Activated CD4-positive, alpha-beta T cell treated with anti-CD3 and anti-CD28 coated beads, Interleukin-10, Interleukin-2, amounts not matched to agents 100 ng/mL and 50 ng/mL, durations not matched to agents 16 hours and 8 hours (primary cell): ENCODE measurements around the gene ADGRD1.

Experiments
- DNase-seq: peaks from one replicate; pipeline ENCODE4 v3.0.0-alpha.2; 2020

The ADGRD1 gene

DNA sequence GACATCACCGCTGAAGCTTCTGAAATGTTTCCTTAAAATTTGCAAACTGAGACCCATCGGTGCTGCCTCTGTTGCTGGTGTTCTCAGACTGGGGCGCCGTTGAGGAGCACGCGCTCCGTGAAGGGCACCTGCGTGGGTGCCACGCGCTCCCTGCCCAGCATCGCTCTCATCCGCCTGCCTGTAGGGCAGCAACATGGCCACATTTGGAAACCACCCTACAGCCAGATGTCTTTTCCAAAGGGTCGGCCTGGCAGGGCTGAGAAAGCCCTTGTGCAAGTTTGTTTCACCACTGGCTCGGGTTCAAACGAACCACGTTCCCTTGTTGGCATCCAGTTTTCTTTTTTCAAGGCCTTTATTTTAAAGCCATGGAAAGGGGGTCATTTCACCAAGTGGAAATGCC, 13.9 kb downstream of the ADGRD1 start:
- DNase-seq: no peak

DNA sequence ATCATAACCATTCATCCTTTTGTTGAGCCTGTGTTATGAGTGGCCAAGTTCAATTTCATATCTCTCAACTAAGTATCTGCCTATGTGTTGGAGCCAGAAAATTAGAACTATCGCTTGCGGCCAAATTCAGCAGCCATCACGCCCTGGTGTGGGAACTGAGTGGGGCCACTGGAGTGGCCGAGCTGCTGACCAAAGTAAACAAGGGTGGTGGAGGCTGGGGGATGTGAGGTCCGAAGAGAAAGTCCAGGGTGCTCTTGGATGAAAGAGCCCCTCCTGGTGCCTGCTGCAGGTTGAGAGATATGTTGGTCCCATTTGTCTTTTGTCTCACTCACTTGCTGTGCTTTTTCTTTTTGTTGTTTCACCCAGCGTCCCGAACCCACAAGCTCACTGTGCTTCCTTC, 14.9 kb downstream of the ADGRD1 start:
- no peak for DNase-seq

DNA sequence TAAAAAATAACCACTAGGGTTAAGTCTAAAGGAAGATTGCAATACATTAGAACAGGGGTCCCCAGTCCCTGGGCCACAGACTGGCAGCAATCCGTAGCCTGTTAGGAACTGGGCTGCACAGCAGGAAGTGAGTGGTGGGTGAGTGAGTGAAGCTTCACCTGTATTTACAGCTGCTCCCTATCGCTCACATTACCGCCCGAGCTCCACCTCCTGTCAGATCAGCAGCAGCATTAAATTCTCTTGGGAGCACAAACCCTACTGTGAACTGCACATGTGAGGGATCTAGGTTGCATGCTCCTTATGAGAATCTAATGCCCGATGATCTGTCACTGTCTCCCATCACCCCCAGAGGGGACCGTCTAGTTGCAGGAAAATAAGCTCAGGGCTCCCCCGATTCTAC, 15.5 kb downstream of the ADGRD1 start:
- DNase-seq: no peak

DNA sequence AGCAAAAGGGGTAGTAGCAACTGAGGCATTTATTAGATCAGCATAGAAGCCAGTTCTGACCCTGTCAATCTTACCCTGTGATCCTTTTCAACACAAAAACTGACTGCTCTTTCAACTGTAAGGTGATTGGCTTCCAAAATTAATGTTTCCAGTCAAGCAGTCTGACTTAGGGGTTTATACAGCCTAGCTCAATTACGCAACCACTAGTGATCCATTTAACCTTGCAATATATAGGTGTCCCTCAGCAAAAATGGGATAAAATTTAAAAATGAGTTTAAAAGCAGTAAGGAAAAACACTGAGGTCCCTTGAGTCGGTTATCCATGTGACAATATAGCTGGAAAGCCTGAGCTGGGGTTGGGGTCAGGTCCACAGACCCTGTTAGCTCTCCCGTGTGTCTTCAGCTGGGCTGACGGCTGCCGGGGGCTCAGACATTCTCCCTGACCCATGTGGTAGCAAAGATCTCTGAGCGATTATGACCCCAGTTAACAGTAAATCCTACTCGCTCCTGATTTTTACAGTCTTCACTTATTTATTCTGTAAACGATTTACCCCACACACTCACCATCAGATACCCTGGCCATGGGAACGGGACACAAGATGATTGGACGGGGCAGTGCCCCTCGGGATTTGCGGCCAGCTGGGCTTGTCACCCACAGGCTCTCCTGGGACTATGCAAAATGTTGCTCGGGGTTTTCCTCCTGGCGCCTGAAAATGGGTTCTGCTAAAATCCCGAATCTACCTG, 16.6 kb downstream of the ADGRD1 start:
- no peak for DNase-seq

DNA sequence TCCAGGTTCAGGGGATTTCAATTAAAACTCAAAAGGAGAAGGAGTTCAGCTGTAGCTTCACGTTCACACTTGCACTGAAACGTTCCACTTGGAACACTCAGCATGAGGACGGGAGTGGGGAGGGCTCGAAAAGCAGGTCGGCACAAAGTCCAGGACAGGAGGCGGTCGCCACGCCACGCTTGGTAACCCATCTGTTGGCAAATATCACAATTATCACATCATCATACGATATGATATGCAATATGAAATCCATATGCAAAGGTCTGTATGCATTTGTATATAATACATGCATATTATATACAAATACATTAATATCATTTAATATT, 17.2 kb downstream of the ADGRD1 start:
- DNase-seq: no peak

DNA sequence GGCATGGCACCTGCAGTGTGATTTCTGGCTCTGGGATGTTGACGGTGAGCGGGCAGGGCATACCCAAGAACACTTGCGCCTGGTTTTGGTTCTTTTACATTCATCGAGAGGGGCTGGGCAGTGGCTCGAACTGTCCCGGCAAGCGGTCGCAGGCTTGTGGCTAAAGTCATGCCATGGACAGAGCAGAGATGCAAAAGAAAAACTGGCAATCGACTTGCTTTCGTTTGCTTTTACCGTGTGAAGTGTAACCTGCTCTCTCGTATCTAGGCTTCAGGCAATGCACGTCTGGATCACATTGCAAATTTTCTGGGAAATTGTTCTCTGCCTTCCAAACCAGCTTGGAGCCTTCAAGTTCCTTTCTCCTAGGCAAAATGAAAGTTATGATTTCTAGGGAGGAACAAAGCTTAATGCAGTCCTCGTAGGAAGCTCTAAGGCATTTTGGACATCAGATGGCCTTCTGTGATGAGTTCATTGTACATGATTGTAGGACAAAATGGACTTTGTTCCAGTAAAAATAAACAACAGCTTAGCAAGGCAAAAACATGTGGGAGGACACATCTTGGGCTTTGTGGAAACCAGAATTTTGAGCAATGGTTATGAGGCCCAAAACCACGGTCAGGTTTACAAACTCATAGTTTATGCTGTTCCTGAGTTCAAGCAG, 18.3 kb downstream of the ADGRD1 start:
- DNase-seq: no peak

DNA sequence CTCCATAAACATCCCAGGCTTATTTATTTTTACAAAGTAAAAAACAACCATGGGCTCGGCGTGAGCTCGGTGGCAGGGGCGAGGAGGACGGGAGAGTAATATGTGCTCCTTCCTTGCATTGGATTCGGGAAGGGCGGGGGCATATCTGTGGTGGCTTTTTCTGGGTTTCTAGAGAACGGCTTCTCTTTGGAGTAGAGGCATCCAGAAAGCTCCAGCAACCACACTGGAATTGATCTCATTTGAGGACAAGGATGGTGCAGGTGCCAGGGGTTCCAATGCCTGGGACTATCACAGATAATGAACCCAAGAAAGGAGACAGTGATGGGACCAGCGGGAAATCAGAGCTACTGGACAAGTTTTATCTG, 18.9 kb downstream of the ADGRD1 start:
- DNase-seq: no peak

DNA sequence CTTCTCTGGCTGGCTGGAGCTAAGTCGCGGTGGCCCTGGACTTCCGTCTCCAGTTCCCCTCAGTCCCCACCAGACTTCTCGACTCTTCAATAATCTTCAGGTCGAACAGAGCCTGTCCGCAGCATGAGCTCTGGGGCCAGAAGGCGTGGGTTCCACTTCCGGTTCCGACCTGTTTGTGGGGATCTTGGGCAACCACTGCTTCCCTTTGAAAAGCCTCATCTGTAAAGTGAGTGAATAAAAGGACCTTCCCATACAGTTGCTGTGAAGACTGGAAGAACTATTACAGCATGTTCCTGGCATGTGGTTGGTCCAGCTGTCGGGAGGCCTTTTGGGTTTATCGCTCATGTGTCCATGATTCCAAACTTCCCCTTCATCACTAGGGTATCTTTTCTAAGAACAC, 19.4 kb downstream of the ADGRD1 start:
- no peak for DNase-seq

DNA sequence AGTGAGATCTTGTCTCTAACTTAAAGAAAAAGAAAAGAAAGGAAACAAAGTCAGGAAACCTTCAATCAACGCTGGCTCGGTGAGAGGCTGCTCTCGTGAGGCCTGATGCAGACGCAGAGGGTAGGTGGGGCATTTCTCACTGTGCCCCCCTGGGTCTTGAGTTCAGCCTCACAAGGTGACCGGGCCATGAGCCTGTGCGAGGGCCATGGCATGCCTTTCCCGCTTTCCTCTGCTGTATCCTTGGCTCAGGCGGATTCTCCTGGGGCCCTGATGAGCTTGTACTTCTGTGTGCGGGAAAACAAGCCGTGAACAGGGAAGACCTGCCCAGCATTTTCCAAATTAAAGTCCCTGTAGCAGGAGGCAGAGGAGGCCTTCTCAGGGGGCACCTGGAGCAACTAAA, 20.2 kb downstream of the ADGRD1 start:
- no peak for DNase-seq

DNA sequence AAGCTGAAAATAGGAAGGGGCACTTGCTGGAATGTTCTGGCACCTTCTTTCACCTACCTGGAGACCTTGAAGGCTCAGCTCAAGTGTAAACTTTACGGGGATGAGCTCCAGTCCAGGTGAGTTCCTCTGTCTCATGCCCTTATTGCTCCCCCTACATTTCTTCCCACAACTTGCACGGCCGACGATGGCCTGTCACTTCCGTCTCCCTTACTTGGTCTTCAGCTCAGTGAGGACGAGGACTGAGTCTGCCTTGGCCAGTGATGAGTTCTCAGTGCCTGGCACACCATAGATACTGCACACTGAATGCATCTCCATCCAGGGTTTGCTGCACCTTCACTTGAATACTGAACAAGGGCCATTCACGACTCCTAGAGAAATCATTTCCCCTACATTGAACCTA, 21.4 kb downstream of the ADGRD1 start:
- DNase-seq: no peak

DNA sequence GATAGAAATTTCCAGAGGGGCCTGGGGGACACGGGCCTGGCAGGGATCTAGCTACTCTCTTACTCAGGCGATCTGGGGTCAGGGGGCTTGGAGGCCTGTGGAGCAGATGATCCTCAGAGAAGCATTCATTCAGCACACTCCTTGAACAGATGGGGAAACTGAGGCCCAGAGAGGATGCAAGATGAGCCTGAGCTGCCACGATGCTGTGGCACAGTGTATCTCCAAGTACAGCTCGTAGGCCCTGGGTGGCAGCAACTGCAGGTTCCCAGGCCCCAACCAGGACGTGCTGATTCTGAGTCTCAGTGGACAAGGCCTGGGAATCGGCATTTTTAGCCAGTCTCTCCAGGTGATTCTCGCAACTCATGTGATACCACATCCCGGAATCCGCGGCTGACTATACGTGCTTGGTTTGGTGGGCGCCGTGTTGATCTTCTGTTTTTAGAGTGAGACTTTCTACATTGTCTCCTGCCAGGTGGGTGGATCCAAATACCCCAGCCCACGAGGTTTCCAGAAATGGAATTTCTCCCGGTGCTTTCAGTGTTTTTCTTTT, 22.5 kb downstream of the ADGRD1 start:
- no peak for DNase-seq

DNA sequence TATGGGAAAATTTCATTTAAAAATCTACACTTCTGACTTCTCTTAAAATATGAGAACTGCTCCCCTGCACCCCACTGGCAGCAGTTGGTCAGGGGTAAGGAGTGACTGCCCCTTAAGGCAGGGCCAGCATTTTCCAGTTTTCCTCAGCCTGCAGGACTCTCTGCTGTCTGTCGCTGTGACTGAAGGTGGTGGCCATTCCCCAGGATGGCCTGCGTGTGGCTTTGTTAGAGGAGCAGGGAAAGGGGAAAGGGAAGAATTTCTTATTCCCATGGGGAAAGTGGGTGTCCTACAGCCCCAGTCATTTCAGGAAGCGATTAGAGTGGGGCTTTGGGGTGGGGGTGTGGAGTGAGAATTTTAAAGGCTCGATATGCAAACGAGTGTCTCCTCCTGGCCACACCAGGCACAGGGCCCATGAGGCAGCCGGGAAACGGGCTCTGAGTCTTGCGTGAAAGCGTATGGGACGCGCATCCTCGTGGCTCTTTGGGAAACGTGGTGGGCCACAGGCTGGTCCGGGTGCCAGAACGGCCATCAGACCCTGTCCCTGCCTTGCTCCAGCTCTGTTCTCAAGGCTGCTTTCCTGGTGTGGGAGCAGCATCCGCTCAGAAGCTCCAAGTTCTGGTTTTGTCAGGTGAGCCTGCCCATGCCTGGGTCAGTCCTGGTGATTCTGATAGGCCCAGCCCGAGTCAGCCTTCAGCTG, 23.5 kb downstream of the ADGRD1 start:
- no peak for DNase-seq

DNA sequence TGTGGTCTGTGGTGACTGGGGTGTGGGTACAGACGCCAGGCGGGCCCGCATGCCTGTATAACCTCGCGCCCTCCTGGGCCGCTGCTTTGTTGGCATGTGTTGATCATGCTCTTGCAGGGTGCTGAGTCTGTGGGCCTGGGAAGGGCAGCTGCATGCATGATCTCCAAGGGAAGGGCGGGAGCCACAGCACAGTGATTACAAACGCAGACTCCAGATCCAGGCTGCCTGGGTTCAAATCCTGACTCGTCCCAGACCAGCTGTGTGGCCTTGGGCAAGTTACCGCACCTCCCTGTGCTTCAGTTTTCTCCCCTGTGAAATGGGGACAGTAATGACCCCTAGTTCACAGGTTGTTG, 24.0 kb downstream of the ADGRD1 start:
- DNase-seq: no peak

DNA sequence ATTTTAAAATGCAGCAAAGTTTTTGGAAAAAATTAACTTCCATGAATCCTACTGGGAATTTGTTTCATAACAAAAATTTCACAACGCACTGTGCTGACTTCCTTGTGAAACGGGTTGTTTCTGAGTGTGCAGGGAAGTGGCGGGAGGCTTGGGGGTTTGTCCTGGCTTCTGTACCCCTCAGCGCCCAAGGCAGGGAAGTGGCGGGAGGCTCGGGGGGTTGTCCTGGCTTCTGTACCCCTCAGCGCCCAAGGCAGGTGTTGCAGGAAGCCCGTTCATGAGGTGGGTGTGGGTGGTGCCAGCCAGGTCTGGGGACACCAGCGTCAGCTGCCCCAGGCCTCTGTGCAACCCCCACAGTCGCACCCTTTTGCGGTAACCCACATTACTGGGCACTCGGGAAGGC, 25.1 kb downstream of the ADGRD1 start:
- no peak for DNase-seq

DNA sequence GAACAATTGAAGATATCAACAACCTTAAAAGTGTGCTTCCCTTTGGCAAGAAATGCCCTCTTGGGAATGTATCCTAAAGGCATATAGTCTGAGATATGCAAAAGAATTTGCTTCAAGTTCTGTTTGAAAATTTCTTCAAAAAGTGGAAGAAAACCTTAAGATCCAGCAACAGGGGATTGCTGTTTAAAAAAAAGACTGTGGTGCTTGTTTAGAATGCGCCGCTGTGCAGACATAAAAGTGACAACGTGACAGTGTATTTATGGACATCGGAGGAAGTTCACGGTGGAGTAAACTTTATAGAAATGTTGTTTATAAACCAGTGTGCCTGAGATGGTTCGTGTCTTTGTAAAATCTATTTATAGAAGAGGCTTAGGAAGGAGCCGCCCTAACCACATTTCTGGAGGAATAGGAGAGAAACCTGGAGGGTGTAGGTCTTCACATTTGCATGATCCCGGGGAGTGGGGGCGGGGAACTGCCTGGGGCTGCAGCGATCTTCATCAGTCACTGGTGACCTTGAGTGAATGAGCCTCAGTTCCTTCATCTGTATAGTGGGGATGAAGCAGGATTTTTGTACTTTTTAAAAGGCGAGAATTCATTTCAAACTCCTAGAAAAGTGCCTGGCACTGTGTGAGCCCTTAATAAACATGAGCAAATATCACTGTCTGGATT, 27.5 kb downstream of the ADGRD1 start:
- no peak for DNase-seq

DNA sequence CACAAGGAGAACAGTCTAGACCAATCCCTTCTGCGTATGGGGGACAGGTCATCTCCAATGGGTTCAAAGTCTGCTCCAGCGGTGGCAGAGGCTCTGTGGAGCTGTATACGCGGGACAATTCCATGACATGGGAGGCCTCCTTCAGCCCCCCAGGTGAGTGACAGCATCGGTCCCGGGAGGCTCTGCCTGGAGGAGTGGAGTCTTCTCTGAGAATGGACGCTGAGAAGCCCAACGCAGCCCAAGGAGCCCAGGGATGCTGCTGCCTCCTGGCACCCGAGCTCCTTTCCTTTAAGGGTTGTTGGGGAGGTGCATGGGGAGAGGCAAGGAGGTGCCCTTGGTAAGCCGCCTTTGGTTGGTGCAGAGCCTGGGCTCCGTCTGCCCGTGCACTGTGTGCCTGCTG, 28.2 kb downstream of the ADGRD1 start:
- no peak for DNase-seq

DNA sequence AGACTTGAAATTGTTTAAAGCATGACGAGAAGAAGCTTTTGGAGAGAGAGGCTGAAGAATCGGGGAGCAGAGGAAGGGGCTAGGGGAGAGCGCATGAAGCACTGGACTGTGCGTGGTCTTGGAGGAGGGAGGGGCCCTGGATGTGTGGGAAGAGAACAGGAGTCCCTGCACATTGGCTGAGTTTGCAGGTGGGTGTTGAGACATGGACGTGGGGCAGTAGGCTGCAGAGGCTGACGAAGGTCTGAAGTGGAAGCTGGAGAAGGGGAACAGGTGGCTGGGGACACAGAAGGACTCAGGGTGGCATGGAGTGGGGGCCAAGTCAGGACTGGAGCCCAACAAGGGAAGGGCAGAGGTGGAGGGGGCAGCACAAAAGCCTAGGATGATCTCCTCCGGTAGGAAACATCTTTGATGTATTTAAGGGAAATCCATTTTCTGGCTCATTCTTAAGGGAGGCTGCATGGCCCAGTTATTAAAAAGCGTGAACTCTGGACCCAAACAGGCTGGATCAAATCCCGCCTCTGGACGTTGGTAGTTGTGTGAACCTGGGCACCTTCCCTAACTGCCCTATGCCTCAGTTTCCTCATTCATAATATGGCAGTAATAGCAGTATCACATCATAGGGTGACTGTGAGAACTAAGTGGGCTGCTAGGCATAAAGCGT, 29.0 kb downstream of the ADGRD1 start:
- no peak for DNase-seq

DNA sequence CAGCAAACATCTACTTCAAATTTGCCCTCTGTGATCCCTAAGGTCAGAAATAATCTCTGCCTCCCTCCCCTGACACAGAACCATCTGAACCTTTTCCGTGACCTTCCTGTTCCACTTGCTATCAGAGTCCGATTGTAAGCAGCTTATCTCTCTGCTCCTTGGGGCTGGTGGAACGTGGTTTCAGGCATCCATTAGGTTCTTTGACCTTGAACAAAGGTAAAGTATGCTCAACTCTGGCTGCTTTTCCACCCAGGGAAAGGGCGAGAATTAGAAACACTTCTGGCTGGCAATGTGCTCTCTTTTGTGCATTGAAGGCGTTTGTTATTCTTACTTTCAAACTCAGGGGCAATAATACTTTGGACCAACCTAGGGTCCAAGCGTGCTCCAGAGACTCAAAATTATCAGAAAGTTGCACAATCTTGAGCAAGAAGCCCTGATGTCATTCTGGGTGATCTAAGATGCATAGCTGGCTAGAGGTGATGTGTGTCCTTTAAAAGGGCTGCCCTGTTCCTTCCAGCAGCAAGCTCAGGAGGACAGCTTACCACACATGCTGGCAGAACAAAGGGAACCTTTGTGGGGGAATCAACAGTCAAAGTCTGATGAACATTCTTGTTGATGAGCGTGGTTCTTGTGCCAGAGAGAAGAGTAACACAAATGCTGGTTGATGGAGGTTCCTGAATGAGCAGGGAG, 29.8 kb downstream of the ADGRD1 start:
- DNase-seq: no peak

DNA sequence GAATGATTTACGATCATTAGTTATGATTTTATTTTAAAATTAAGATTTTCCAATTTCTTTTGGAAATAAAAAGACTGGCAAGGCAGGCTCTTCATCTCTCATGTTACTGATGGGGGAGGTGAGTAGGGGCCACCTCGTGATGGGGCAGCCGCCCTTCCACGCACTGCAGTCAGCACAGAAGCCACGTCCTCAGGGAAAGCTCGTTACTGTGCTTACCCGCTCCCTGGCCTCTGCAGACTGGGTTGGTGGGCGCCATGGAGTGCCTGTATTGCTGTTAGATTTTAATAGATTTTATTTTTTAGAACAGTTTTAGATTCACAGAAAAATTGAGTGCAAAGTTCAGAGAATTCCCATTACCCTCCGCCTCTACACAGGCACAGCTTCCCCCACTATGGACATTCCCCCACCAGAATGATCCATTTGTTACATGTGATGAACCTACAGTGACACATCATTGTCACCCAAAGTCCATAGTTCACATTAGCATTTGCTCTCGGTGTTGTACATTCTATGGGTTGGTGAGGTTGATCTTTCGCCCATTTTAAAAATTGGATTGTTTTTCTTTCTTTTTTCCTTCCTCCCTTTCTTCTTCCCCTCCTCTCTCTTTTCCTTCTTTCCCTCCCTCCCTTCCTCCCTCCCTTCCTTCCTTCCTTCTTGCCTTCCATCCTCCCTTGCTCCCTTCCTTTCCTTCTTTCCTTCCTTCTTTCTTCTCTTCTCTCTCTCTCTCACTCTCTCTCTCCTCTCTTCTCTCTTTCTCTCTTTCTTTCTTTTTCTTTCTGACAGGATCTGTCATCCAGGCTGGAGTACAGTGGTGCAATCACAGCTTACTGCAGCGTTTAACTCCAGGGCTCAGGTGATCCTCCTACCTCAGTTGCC, 30.7 kb downstream of the ADGRD1 start:
- no peak for DNase-seq

DNA sequence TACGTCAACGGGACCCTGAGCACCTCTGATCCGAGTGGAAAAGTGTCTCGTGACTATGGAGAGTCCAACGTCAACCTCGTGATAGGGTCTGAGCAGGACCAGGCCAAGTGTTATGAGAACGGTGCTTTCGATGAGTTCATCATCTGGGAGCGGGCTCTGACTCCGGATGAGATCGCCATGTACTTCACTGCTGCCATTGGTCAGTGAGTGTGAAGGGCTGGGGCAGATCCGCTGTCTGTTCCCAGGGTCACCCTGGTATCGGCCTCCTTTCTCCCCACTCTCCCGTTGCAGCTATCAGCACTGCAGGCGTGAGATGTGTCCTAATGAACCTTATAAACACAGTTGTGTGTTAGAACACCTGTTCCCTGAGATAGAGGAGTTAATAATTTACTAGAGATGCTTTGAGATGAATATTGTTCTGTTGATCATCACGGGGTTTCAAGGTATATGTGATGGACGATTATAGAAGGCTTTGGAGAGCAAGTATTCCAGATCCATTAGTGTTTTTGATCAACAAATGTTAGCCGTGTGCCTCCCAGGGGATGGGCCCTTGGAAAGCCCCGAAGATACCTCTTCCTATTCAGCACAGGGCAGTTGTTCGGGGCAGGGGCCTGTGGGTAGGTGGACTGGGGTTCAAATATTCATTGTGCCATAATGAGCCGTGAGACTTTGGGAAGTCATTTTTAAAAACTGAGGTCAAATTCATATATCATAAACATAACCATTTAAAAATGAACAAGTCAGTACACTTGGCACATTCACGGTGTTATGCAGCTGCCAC, 33.6 kb downstream of the ADGRD1 start:
- DNase-seq: no peak

DNA sequence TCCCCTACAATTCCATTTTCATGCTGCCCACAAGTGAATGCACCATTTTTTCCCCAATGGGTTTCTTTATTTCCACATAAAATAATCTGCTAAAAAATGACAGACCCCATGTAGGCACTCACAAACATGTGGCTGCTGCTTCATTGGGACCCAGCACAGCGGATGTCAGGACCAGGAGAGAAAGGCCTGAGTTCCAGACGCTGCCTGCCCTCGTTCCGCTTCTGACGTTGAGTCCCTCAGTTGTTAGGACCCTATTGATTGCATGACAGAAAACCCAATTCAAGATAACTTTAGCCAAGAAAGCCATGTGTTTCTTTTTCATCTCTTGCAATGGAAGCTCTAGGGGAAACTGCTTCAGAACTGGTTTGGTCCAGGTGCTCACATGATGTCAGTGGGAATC, 34.6 kb downstream of the ADGRD1 start:
- no peak for DNase-seq
